Inflammatory macrophage treated with lipopolysaccharide for 4 hours (primary cell): ENCODE data around the gene TTC23L.

Source experiments
- DNase-seq: peaks from one replicate; pipeline ENCODE4 v3.0.0-alpha.2; 2020

TTC23L gene

DNA sequence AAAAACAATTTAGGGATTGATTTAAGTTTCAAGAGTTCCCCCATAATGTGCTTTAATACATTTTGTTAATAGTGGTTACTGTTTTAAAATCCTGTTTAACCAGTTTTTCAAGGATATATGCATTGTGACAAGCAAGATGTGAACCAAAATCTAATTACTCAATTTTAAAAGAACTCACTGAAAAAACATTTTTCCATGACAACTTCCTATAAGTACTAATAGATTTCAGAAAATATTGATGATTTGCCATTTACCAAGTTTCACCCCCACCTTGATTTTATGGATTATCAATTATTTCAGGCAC lies 85.5 kb downstream of the TTC23L start:
- DNase-seq = no peak

DNA sequence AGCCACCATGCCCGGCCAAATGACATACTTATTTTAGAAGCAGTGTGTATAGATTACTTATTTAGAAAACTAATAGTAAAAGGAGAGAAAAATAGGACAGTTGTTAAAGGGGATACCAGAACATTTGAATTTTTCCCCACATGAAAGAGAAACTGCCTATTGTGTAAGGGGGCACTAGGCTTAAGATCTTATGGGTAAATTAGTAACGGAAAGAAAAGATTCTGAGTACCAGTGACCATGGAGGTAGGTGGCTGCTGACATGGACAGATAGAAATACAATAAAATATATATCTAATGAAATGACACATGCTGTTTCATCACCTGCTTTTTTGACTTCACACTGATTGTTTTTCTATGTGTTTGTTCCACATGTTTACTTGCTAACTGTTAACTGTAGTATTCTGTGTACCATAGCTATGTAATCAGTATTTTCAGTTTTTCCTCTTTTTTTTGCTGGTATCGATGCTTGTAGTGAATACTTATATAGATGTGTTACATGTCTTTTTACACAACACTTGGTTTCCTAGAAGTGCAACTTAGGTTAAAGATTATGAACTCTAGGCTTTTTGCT lies 87.4 kb downstream of the TTC23L start:
- no peak for DNase-seq

DNA sequence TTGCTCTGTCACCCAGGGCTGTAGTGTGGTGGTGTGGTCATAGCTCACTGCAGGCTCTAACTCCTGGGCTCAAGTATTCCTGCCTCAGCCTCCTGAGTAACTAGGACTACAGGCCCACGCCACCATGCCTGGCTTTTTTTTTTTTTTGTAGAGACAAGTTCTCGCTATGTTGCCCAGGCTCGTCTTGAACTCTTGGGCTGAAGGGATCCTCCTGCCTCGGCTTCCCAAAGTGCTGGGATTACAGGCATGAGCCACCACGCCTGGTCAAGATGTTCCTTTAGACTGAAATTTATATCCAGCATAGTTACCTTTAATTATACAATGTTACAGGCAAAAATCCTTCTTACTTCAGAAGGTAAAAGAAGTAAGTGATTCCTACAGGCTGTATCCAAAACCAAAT lies 88.8 kb downstream of the TTC23L start:
- no peak for DNase-seq

DNA sequence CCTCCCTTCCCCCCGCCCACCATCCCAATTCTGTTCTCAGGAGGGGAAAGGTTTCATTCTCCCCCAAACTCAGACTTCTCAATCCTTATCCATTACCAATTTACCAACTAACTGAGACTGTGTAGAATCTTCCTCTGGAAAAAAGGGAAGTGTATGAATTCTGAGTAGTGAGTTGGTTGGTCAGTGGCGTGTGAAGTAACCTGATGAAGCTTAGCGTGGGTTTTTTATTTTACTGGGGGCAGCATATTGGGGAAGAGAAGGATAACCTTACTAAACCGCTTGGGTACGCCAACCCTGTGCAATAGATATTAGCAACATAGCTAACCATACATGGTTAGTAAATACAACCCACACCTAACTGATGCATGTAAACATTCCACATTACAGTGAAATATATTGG lies 89.3 kb downstream of the TTC23L start:
- peak; percentile 58 for DNase-seq

DNA sequence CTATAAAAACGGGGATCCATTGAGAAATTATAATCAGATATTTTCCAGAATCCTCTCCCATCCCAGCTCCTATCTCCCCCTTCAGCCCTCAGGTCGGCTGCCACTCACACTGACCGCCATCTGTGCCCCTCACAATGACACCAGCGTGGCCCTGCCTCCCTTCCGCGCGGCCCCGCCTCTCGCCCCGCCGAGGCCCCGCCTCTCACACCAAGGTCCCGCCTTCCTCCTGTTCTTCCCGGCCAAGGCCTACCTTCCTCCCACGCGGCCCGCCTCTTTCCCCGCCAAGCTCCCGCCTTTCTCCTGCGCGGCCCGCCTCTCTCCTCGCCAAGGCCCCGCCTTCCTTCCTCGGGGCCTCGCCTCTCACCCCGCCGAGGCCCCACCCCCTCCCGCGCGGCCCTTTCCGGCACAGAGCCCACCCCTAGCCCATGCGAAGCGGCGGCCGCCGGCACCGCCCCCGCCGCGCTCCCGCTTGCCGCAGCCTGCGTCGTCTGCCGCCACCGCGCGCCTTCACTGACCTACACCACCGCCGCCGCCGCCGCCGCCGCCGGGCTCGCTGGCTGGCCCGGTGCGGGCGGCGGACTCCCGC lies 90.3 kb downstream of the TTC23L start, which contains the start of gene DNAJC21:
Gene DNAJC21, plus strand, starts transcription at position 426 of the 586 bp plus-strand sequence. CDS start 261 bp downstream, outside the sequence.
- peak; percentile 99 for DNase-seq

DNA sequence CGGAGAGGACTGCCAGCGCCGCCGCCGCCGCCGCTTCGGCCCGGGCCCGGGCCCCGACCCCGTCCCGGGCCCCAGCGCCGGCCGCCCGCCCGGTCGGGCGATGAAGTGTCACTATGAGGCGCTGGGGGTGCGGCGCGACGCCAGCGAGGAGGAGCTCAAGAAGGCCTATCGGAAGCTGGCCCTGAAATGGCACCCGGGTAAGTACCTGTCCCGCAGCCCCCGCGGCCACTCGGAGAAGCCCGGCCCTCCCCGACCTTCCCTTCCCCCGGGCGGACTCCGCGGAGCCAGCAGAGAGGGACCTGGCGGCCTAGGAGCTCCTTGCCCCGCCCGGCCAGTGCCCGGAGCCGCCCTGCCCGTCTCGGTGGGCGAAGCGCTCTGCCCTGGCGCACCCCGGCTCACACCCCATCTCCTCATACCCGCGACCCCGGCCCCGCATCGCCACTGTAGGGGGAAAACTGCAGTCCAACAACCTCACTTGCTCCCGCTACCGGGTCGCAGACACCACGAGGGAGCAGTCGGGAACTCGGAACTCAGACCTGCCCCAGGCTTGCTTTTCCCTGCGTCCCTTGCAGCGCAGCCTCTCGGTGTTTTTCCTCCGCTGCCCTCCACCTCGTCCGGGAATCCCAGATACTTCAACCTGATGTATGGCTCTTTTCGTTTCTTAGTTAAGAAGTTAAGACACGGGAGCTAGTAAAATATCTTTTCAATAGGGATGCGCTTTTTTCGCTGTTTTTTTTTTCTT lies 90.9 kb downstream of the TTC23L start:
- DNase-seq = peak; percentile 86

DNA sequence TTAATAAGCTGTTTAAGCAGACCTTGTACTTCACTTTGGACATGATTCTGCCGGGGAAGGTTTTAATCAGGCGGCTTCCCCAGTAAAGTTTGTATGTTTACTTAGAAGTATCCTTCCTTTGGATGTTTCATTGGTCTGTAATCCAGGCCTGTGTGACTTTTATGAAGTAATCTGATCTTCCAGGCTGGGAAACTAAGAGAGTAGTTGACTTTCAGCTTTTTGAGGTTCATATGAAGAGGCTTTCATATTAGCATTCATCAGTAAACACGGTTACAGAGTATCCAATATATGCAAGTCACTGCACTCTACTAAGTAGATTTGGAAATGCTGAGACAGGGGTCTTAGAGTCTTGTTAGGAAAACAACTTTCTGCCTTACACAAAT lies 91.5 kb downstream of the TTC23L start:
- no peak for DNase-seq

DNA sequence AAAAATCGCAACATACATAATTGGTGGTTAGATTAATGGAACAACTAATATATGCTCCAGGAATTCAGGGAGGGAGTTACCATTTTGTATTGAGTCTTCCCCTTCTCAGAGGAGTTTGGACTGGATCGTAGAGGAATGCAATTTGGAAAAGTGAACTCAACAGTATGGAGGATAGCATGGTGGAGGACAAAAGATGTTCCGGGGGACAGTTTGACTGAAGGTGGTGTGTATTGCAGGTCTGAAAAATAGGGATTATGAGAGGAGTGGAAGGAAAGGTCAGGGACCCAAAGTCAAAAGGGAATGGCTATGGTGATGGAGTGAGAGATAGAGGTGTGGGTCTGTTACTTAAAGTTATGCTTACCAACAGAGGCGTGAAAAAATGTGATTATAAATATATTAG lies 91.9 kb downstream of the TTC23L start:
- DNase-seq = no peak

DNA sequence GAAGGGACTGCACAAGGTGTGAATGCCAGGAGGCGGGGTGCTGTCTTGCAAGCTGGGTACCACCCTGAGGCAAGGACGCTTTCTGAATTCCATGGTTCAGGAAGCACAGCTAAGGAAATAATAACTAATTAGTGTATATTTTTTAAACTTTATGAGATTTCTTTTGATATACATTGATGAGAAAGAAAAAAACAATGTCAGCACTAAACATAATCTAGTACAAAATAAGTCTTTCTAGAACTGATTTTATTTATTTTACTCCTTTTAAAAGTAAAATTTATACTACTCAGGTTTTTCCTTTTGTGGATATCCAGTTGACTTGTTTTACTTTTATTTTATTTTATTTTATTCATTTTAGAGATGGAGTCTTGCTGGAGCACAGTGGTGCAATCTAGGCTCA lies 94.0 kb downstream of the TTC23L start:
- DNase-seq = no peak

DNA sequence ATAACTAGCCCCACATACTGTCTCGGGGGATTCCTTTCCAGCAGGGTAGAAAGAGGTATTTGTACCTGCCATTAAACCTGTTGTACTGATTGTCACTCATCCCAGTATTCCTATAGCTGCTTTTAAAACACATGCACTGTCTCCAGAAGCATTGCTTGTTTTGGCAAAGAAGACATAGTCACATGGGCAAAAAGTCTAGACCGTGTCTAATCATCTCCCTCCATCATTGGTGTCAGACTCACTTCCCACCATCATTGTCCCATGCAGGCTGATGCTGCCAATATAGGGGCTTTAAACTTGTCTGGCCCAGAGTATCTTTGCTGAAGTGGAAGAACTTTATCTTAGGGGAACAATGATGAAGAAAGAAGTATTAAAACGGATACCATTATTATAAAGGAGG lies 103.0 kb downstream of the TTC23L start:
- DNase-seq = no peak

DNA sequence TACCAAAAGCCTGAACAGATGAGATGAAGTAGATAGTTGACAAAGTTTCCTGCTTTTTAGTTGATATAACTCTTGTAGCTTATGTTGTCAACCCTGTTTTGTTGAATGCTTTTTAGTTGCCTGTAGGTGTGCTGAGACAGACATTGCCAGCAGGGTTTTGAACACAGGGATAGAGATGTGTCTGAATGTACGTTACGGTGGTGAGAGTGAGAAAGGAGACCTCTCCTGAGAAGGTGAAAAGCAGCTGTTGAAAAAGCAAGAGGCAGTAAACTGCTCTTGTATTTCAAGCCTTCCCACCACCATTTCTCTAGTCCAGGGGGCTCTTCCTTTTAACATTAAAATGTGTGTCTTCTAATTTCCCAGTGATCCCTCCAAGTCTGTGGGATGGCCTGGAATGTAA lies 105.1 kb downstream of the TTC23L start:
- no peak for DNase-seq

DNA sequence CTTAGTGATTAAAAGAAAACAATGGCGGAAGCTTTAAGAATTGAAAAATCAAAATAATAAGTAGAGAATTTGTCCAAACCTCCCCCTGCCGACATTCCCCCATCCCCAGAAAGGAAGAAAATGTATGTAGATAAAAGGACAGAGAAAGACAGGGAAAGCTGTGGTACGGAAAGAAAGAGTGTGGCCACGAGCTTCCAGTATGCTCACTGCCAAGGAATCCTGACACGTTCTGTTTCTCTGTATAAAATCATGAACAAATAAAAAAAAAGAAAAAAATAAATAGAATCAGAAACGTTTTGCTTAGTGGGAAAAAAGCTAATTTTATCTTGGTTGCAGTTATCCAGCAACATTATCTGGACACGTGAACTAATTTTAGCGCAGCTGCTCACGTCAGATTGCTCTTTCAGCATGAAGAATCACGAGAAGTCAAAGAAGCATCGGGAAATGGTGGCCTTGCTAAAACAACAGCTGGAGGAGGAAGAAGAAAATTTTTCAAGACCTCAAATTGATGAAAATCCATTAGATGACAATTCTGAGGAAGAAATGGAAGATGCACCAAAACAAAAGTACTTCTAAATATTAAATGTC lies 105.6 kb downstream of the TTC23L start:
- DNase-seq = no peak
